Ishikawa (cell line): Measurements from ENCODE around the gene ERBB4.

ENCODE experiments used
- CEBPB ChIP-seq: IDR thresholded peaks from 2 replicates; pipeline ENCODE4 v1.6.1; 2012
- CREB1 ChIP-seq: IDR thresholded peaks from 2 replicates; pipeline ENCODE4 v1.6.1; 2012; ENCODE audit warnings: low read depth
- EGR1 ChIP-seq: IDR thresholded peaks from 2 replicates; pipeline ENCODE4 v1.6.1; 2012
- EP300 ChIP-seq: IDR thresholded peaks from 2 replicates; pipeline ENCODE4 v1.6.1; 2012; ENCODE audit warnings: borderline replicate concordance
- FOXM1 ChIP-seq: IDR thresholded peaks from 2 replicates; pipeline ENCODE4 v1.6.1; 2012; ENCODE audit warnings: low read depth, borderline replicate concordance
- MAX ChIP-seq: IDR thresholded peaks from 2 replicates; pipeline ENCODE4 v1.6.1; 2012
- NFIC ChIP-seq: IDR thresholded peaks from 2 replicates; pipeline ENCODE4 v1.6.1; 2012
- RAD21 ChIP-seq: IDR thresholded peaks from 2 replicates; pipeline ENCODE4 v1.6.1; 2012; ENCODE audit warnings: low read depth
- REST ChIP-seq: IDR thresholded peaks from 2 replicates; pipeline ENCODE4 v1.6.1; 2012; ENCODE audit warnings: low read depth, mild to moderate bottlenecking
- TAF1 ChIP-seq: IDR thresholded peaks from 2 replicates; pipeline ENCODE4 v1.6.1; 2012; ENCODE audit warnings: low read depth, mild to moderate bottlenecking
- TCF12 ChIP-seq: IDR thresholded peaks from 2 replicates; pipeline ENCODE4 v1.6.1; 2012; ENCODE audit warnings: low read depth
- TEAD4 ChIP-seq: IDR thresholded peaks from 2 replicates; pipeline ENCODE4 v1.6.1; 2012
- USF1 ChIP-seq: IDR thresholded peaks from 2 replicates; pipeline ENCODE4 v1.6.1; 2012
- YY1 ChIP-seq: IDR thresholded peaks from 2 replicates; pipeline ENCODE4 v1.6.1; 2012; ENCODE audit warnings: low read depth
- ZBTB7A ChIP-seq: IDR thresholded peaks from 2 replicates; pipeline ENCODE4 v1.6.1; 2012; ENCODE audit warnings: low read depth

Gene ERBB4

GRCh38 chr2:211503856-211504255 lies 1034.7 kb downstream of the ERBB4 start:
- TF ChIP-seq EP300: no peak
- TF ChIP-seq RAD21: no peak
- TF ChIP-seq TAF1: no peak

- no peak for TF ChIP-seq EP300
- no peak for TF ChIP-seq REST
- TF ChIP-seq ZBTB7A: no peak
- TF ChIP-seq TCF12: no peak
- no peak for TF ChIP-seq NFIC
- TF ChIP-seq CEBPB: no peak
- TF ChIP-seq TEAD4: no peak
- no peak for TF ChIP-seq YY1
- TF ChIP-seq MAX: no peak
- TF ChIP-seq TAF1: no peak
- no peak for TF ChIP-seq FOXM1
- TF ChIP-seq CREB1: no peak
- TF ChIP-seq RAD21: no peak
Measured at GRCh38 chr2:211503198-211503597, 1035.4 kb downstream of the ERBB4 start.

GRCh38 chr2:211498551-211499205 lies 1039.9 kb downstream of the ERBB4 start:
- TF ChIP-seq REST (no peak), RAD21 (no peak), TCF12 (no peak), EP300 (no peak), TEAD4 (no peak), CEBPB (no peak), TAF1 (no peak), YY1 (no peak)

- no peak for TF ChIP-seq NFIC
- TF ChIP-seq YY1: no peak
- TF ChIP-seq CREB1: no peak
- no peak for TF ChIP-seq MAX
- no peak for TF ChIP-seq REST
- TF ChIP-seq TEAD4: no peak
- TF ChIP-seq USF1: no peak
- TF ChIP-seq FOXM1: no peak
- TF ChIP-seq CEBPB: no peak
- TF ChIP-seq ZBTB7A: no peak
Measured at GRCh38 chr2:211495339-211495738, 1043.3 kb downstream of the ERBB4 start.

GRCh38 chr2:211494536-211494935 lies 1044.1 kb downstream of the ERBB4 start:
- TF ChIP-seq NFIC (no peak), TEAD4 (no peak), TAF1 (no peak), RAD21 (no peak), ZBTB7A (no peak)

GRCh38 chr2:211494085-211494484 lies 1044.5 kb downstream of the ERBB4 start:
- TF ChIP-seq RAD21: no peak
- TF ChIP-seq TEAD4: no peak
- no peak for TF ChIP-seq MAX
- no peak for TF ChIP-seq FOXM1
- TF ChIP-seq YY1: no peak
- TF ChIP-seq NFIC: no peak
- no peak for TF ChIP-seq TCF12
- TF ChIP-seq TAF1: no peak
- TF ChIP-seq CEBPB: no peak
- no peak for TF ChIP-seq REST
- no peak for TF ChIP-seq EGR1
- TF ChIP-seq USF1: no peak
- no peak for TF ChIP-seq CREB1
- TF ChIP-seq ZBTB7A: no peak
- no peak for TF ChIP-seq EP300
